ENCODE results near the gene PTMS.

The PTMS gene

GRCh38 chr12:6772726-6773589, 6.8 kb downstream of the PTMS start:
- DNase-seq = no peak

- no peak for DNase-seq
These were observed 7.6 kb downstream of the PTMS start for GRCh38 chr12:6773590-6774351.

GRCh38 chr12:6774499-6775062, 8.4 kb downstream of the PTMS start:
- DNase-seq = no peak

GRCh38 chr12:6775185-6776174, 9.3 kb downstream of the PTMS start:
- DNase-seq = no peak

- no peak for DNase-seq
These were observed 11.2 kb downstream of the PTMS start for GRCh38 chr12:6777386-6777785.

GRCh38 chr12:6778217-6778573, 12.0 kb downstream of the PTMS start:
- no peak for DNase-seq

GRCh38 chr12:6778574-6779550, 12.7 kb downstream of the PTMS start:
- DNase-seq = peak; percentile 76

GRCh38 chr12:6779708-6780432, 13.7 kb downstream of the PTMS start:
- no peak for DNase-seq

- no peak for DNase-seq
These were observed 14.4 kb downstream of the PTMS start for GRCh38 chr12:6780573-6780972.

GRCh38 chr12:6782119-6782518, 16.0 kb downstream of the PTMS start:
- DNase-seq = no peak

- DNase-seq = no peak
These were observed 16.8 kb downstream of the PTMS start for GRCh38 chr12:6782850-6783566.

GRCh38 chr12:6783828-6784227, 17.7 kb downstream of the PTMS start:
- DNase-seq = no peak

GRCh38 chr12:6784296-6784695, 18.1 kb downstream of the PTMS start:
- DNase-seq = no peak

- DNase-seq = no peak
These were observed 18.6 kb downstream of the PTMS start for GRCh38 chr12:6784761-6785160.

GRCh38 chr12:6786416-6787094, 20.4 kb downstream of the PTMS start:
- no peak for DNase-seq

- no peak for DNase-seq
These were observed 21.1 kb downstream of the PTMS start for GRCh38 chr12:6787309-6787708.

GRCh38 chr12:6788972-6789924, 23.1 kb downstream of the PTMS start, which contains the start of gene CD4:
TSS of gene CD4 (plus strand) at chr12:6789528. CDS start at chr12:6800139, 10,611 bp downstream.
- DNase-seq = no peak

Measured in GOT3 (cell line).